GM21825 (cell line): ENCODE results near the gene PTBP1.
"Not testable (repeated sequence)": the region's sequence is repeated elsewhere in the genome, so short reads cannot be mapped to it uniquely, and the experiment has no call there.

Experiments
- ATAC-seq: cut with Tn5 transposase; IDR thresholded peaks from one replicate; pipeline ENCODE4 v1.9.1; 2021; ENCODE audit warnings: mild to moderate bottlenecking, moderate library complexity; ENCODE audit not compliant: unreplicated experiment

PTBP1 gene

GRCh38 chr19:807627-808422 is 10.6 kb downstream of the PTBP1 start:
- no peak for ATAC-seq

GRCh38 chr19:808423-808775 is 11.1 kb downstream of the PTBP1 start:
- no peak for ATAC-seq

- ATAC-seq, result no peak
Measured at GRCh38 chr19:810077-810855, 13.0 kb downstream of the PTBP1 start.

- no peak for ATAC-seq
Measured at GRCh38 chr19:810883-811489, 13.7 kb downstream of the PTBP1 start.

GRCh38 chr19:811506-812048 is 14.3 kb downstream of the PTBP1 start:
- ATAC-seq, result no peak

- ATAC-seq, result no peak
Measured at GRCh38 chr19:812049-812746, 14.9 kb downstream of the PTBP1 start.

DNA sequence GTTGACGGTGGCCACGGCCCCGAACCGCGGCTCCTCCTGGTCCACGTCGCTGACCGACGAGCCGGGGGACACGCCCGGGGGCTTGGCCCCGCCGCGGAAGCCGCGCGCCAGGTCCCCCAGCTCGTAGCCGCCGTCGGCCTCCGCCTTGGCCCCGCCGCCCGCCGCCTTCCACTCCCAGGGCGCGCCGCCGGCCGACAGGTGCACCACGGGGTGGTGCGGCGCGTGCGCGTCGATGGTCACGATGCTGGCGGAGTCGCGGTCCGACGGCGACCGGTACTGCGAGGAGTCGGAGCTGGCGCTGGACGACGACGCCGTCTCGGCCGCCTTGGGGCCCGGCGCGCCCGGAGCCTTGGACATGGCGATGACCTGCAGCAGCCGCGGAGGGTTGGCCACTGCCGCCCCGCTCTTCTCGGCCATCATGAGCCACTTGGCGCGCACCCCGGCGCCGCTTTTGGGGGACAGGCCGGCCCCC is 15.5 kb downstream of the PTBP1 start:
- no peak for ATAC-seq

DNA sequence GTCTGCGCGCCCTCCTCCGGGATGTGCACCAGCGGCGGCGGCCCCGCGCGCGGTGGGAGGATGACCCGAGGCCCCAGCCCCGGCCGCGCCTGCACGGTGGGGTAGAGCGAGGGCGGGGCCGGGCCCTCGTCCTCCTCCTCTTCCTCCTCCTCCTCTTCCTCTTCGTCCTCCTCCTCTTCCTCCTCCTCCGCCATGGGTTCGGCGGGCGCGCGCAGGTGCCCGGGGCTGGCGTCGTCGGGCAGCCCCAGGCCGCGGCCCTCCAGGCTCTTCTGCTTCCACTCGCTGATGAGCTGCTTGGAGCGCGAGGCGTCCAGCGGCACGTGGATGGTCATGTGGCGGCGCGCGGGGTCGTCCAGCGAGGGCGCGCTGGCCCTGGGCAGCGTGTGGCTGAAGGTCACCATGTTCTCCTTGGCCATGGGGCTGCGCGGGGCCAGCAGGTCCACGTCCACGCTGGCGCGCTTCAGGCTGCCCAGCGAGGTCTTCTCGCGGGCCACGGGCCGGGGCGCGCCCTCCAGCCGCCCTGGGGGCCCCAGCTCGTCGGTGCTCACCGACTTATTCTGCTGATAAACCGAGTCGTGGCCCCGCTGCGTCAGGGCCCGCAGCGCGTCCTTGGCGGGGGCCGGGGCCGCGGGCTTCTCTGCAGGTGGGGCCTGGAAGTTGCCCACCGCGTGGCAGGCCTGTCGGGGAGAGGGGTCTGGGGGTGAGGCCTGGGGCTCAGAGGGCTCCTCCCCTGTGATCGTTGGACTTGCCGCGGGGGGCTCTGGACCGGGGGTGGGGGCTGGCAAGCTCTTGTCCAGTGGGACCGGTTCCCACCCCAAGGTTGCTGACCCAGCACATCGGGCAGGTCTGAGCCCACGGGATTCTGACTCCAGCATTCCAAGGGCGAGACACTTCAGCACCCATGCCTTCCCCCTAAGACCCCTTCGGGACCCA is 16.2 kb downstream of the PTBP1 start:
- ATAC-seq, result no peak

GRCh38 chr19:814152-815078 is 17.2 kb downstream of the PTBP1 start:
- ATAC-seq, result no peak

DNA sequence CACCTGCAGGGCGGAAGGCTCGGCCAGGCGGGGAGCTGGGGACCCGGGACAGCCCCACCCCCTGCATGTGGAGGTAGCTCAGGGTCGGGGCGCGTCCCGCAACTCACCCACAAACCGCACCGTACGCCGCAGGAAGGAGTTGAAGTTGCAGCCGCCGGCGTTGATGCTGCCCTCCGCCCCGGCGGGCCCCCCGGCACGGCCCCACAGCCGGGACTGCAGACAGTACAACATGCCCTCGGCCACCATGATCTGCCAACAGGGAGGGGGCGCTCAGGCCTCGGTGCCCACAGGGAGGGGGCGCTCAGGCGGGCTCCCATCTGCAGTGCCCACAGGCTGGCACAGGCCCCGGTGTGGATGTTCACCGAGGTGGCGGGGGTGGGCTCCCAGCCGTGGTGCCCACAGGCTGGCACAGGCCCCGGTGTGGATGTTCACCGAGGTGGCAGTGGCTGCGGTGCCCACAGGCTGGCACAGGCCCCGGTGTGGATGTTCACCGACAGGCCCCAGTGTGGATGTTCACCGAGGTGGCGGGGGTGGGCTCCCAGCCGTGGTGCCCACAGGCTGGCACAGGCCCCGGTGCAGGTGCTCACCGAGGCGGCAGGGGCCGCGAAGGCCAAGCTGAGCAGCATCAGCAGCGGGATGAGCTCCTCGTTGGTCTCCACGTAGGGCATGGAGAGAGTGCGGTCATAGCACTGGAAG is 18.0 kb downstream of the PTBP1 start:
- no peak for ATAC-seq

DNA sequence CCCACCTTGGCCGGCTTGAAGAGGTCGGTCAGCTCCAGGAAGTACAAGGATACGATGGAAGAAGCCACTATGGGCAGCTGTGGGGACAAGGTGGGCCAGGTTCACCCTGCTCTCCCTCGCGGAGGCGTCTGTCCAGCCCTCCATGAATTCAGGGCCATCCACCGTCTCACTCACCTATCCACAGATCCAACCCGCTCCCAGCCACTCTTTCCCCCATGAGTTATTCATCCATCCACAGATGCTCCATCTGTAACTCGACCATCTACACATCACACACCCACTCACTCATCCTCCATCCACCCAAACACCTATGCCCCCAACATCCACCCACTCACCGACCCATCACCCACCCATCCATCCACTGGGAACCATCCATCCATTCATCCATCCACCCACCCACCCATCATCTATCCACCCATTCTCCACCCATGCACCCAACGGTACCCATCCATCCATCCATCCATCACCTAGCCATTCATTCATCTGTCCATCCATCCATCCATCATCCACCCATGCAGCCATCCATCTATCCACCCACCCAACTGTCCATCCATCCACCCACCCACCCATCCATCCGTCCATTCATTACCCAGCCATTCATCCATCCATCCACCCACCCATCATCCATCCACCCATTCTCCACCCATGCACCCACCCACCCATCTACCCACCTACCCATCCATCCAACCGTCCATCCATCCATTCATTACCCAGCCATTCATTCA is 18.7 kb downstream of the PTBP1 start:
- ATAC-seq, result no peak

GRCh38 chr19:816500-816857 is 19.2 kb downstream of the PTBP1 start:
- no peak for ATAC-seq

- ATAC-seq, result not testable (repeated sequence)
Measured at GRCh38 chr19:820212-820611, 23.0 kb downstream of the PTBP1 start.

DNA sequence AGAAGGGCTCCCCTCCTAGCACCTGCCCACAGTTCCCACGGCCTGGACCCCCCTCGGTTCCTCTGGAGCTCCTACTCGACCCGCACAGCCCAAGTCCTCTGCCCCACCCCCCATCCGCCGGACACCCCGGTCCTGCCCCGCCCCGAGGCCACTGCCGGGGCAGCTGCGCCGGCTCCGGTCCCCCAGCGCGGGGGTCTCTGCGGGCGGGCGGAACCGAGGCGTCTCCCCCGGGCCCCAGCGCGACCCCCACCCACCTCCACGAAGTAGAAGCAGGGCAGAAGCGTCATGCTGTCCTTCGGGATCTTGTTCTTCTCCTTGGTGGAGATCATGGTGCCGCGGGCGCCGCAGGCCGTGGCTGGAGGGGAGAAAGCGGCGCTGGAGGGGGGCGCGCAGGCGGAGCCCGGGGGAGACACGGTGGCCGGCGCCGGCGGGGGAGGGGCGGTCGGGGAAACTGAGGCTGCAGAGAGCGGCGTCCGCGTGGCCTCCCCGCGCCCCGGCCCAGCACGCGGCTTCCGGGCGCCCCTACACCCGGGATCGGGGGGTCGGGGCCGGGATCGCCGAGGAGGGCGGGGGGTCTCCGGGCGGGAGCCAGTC is 24.1 kb downstream of the PTBP1 start:
- no peak for ATAC-seq

DNA sequence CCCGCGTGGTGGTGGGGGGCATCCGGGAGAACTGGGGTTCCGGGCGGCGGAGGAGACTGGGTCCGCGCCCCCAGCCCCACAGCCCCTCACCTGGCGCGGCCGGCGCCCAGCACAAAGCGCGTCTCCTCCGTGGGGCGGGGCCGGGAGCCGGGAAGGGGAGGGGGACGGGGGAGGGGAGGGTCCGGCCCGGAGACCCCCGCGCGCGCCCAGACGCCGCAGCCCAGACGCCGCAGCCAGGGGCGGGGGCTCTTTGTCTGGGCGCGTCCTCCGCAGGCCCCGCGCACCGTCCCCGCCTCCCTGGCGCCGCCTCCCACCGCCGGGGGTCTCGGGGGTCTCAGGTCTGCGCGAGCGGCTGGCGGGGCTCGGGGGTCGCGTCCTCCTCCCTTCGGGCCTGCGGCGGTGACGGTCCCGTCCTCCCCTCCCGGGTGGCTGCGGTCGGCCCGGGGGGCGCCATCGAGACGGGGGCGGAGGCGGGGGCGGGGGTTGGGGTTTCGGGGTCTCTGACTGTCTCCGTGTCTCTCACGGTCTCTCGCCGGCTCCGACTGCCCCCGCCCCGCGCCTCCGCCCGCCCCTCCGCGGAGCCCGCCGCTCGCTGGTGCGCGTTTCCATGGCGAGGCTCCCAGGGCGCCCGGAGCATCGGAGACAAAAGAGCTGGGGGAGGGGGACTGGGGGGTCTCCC is 24.7 kb downstream of the PTBP1 start, which contains the start of gene PLPPR3:
PLPPR3 (minus strand) TSS at position 131 of the 679 bp plus-strand sequence. CDS start 396 bp downstream, outside the sequence.
- ATAC-seq, result no peak

DNA sequence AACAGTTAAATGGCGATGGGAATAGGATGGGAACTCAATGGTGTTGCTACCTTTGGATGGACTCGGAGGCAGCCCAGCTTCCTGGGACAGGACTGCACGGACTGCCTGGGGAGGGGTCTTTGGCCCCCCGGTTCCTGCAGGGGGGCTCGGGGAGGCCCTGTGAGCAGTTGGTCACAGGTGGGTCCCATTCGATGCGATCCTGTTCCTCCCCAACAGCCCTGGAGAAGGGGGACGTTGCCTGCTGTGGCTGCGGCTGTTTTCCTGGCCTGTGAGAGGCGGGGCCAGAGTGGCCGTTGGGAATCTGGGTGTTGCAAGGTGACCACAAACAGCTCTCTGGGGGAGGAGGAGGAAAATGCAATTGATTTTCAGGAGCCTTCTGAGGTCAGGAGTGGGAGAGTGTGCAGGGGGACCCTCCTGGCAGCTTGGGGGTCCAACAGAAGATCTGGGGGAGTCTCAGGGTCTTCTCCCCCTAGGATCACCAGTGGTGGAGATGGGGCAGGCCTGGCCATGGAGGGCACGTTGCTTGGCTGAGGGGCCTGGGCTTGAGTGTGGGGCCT is 26.4 kb downstream of the PTBP1 start:
- ATAC-seq, result no peak
